Measurements from ENCODE around the gene DNAJC17. TPM values are rescaled to one million over a fixed set of nuclear protein-coding genes. Genes with fewer than 3 reads are reported as not detected.

DNAJC17 gene
- total and polyA plus RNA-seq, 2 of the 13 experiments (the other 11 are each of a cell fraction or from before 2014, with no cell fraction given) = 22.2 to 26.5 TPM

GRCh38 chr15:40775007-40775406 lies 32.3 kb downstream of the DNAJC17 start:
- DNase-seq (ENCODE audit: low spot score) = no peak
- peaks cover 35 to 64% of the 10 kb centered on the region in 2 experiments; a peak in 4 of 5 replicates for H3K36me3 ChIP-seq (replicated peaks in 1 of 2; ENCODE audit: control insufficient read depth in 1 of 2, insufficient read depth in 2 of 2, low read length in 2 of 2)
- H3K4me2 ChIP-seq (ENCODE audit: low read depth, low read length) = no peak overlapping the region
- in situ Hi-C loops (cut with HindIII; ENCODE audit: extremely low pct_ligation_motif_present, low pct_unique_long_range_greater_than_20kb) = no loop called here
- BruUV-seq (replicated peaks) = no TSS peak
- H3K27me3 ChIP-seq (ENCODE audit: control insufficient read depth in 1 of 2, insufficient read depth in 2 of 2, low read length in 2 of 2) = no peaks in the 10 kb centered on the region
- ChIA-PET CTCF (ENCODE audit: low intra/inter-chr PET ratio, low total read pairs) (no interaction called here), POLR2A (no interaction called here)
- H3K79me2 ChIP-seq (ENCODE audit: insufficient read depth, low read length) = no peaks in the 10 kb centered on the region
- no peaks in the 10 kb centered on the region for H3K4me1 ChIP-seq (ENCODE audit: insufficient read depth, low read length)
- H3K27ac ChIP-seq (ENCODE audit: extremely low read length, insufficient read depth, low read length) = no peak overlapping the region
- no peak overlapping the region for H3K9ac ChIP-seq (ENCODE audit: insufficient read depth, low read depth, low read length)
- no peak for ATAC-seq
- WGBS (ENCODE audit: low lambda C conversion rate) = 92% methylated on average over 7 of the region's 10 CpGs
- intact Hi-C loops (cut with micrococcal nuclease; ENCODE audit: unreplicated experiment) = no loop called here
- FAIRE-seq = no peak
- no peak overlapping the region for H2AFZ ChIP-seq (ENCODE audit: low read length)
- H3K4me3 ChIP-seq (replicated peaks in 1 of 3; ENCODE audit: insufficient read depth in 1 of 3, low read depth in 2 of 3, low read length in 3 of 3) = no peak overlapping the region
- H4K20me1 ChIP-seq (ENCODE audit: insufficient read depth, low read length) = no peaks in the 10 kb centered on the region
- no peak for TF ChIP-seq SMARCC2 (IDR thresholded peaks at IDR 0.05)
- TF ChIP-seq USF2 (IDR thresholded peaks at IDR 0.05; ENCODE audit: low read depth, low read length) = no peak
- no peak for TF ChIP-seq USF2 (CRISPR knock-in tag; IDR thresholded peaks at IDR 0.05; ENCODE audit: borderline replicate concordance)
- H3K9me3 ChIP-seq (ENCODE audit: low read length) = no peaks in the 10 kb centered on the region

- intact Hi-C loops (cut with micrococcal nuclease; ENCODE audit: unreplicated experiment) (no loop called here), in situ Hi-C loops (cut with HindIII; ENCODE audit: extremely low pct_ligation_motif_present, low pct_unique_long_range_greater_than_20kb) (no loop called here)
- ChIA-PET CTCF (ENCODE audit: low intra/inter-chr PET ratio, low total read pairs) (no interaction called here), POLR2A (no interaction called here)
- Histone ChIP-seq H4K20me1 (ENCODE audit: insufficient read depth, low read length) (no peaks in the 10 kb centered on the region), H3K36me3 (replicated peaks in 1 of 2; ENCODE audit: control insufficient read depth in 1 of 2, insufficient read depth in 2 of 2, low read length in 2 of 2) (peaks cover 29 to 55% of the 10 kb centered on the region in 2 experiments; a peak in 4 of 5 replicates), H2AFZ (ENCODE audit: low read length) (no peak overlapping the region), H3K4me1 (ENCODE audit: insufficient read depth, low read length) (no peaks in the 10 kb centered on the region), H3K79me2 (ENCODE audit: insufficient read depth, low read length) (no peaks in the 10 kb centered on the region), H3K4me2 (ENCODE audit: low read depth, low read length) (no peak overlapping the region), H3K9me3 (ENCODE audit: low read length) (no peaks in the 10 kb centered on the region), H3K4me3 (replicated peaks in 1 of 3; ENCODE audit: insufficient read depth in 1 of 3, low read depth in 2 of 3, low read length in 3 of 3) (no peak overlapping the region), H3K27ac (ENCODE audit: extremely low read length, insufficient read depth, low read length) (no peak overlapping the region), H3K9ac (ENCODE audit: insufficient read depth, low read depth, low read length) (no peak overlapping the region), H3K27me3 (ENCODE audit: control insufficient read depth in 1 of 2, insufficient read depth in 2 of 2, low read length in 2 of 2) (no peaks in the 10 kb centered on the region)
- WGBS (ENCODE audit: low lambda C conversion rate) = 100% methylated on average over 5 of the region's 6 CpGs
- DNase-seq (ENCODE audit: low spot score) (no peak), FAIRE-seq (no peak), ATAC-seq (no peak)
- BruUV-seq (replicated peaks) = no TSS peak
- no peak for TF ChIP-seq ZMAT5 (CRISPR knock-in tag; IDR thresholded peaks at IDR 0.05; ENCODE audit: borderline replicate concordance, low read depth)
- no peak for TF ChIP-seq DZIP1 (CRISPR knock-in tag; IDR thresholded peaks at IDR 0.05)
- no peak for TF ChIP-seq NCOA1 (CRISPR knock-in tag; IDR thresholded peaks at IDR 0.05)
- no peak for TF ChIP-seq ZBTB10 (CRISPR knock-in tag; IDR thresholded peaks at IDR 0.05; ENCODE audit: borderline replicate concordance)
These were observed 33.4 kb downstream of the DNAJC17 start for GRCh38 chr15:40773902-40774301.

Data from HepG2 (cell line).